IPS DF 4.7 (cell line): ENCODE data around the gene FCER2.

Experiments used
- DNase-seq: peaks from one replicate; pipeline ENCODE4 v3.0.0-alpha.2; 2013; ENCODE audit warnings: low spot score; ENCODE audit errors: extremely low read depth

Gene FCER2

DNA sequence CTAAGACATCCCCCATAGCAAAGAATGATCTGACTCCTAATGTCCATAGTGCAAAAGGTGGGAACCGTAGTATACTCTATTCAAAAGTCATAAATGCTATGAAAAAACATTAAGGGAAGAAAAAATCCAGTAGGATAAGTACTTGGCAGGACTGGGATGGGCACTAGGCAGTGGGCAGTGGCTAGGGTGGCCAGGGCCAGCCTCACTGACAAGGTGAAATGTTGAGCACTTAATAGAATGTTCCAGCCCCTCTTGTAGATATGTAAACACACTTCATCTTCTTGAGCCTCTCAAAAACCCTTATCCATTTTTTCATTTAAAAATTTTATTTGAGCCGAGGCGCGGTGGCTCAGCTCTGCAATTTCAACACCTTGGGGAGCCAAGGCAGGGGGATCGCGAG is 31.4 kb upstream of the FCER2 start:
- no peak for DNase-seq

DNA sequence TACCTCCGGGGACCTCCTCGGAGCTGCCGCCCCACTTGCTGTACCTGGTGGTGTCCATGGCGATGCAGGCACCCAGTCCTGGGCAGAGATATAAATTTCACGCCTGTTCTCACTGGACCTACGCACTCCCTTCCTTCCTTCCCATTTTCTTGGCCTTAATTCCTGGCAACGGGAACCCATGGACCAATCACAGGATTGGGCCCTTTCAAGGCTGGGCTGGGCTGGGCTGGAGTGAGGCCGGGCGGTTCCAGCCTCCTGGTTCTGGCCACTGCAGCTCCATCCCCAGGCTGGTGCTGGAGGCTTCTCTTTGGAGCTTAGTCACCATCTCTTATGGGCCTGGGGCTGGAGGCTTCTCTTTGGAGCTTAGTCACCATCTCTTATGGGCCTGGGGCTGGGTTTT is 30.1 kb upstream of the FCER2 start, which contains the start of gene CLEC4G:
Gene CLEC4G, minus strand, starts transcription at position 66 of the 400 bp plus-strand sequence. Its CDS starts 8 bp downstream, at position 58.
- DNase-seq: no peak

- no peak for DNase-seq
These were observed 29.7 kb upstream of the FCER2 start for GRCh38 chr19:7731615-7732014.

DNA sequence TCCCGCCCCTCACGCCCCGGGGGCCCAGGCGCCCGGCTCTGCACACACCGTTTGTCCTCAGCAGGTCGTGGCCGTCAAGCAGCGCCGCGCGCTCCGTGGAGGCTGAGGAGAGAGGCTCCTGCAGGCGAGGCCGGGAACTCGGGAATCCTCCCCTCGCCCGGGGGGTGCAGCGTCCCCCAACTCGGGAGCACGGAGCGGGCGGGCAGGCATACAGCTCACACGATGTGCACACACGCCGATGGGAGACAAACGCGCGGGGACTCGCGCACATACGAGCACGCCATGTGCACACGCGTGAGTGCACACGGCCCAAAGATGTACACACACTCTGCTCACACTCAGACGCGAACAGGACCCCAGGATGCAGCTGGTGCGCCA is 29.3 kb upstream of the FCER2 start:
- DNase-seq: no peak

- no peak for DNase-seq
These were observed 28.6 kb upstream of the FCER2 start for GRCh38 chr19:7730286-7731217.

- DNase-seq: no peak
These were observed 27.9 kb upstream of the FCER2 start for GRCh38 chr19:7729831-7730285.

- no peak for DNase-seq
These were observed 27.3 kb upstream of the FCER2 start for GRCh38 chr19:7729211-7729610.

GRCh38 chr19:7725791-7726190 is 23.9 kb upstream of the FCER2 start:
- no peak for DNase-seq

- no peak for DNase-seq
These were observed 20.3 kb upstream of the FCER2 start for GRCh38 chr19:7722231-7722651.

- no peak for DNase-seq
These were observed 18.4 kb upstream of the FCER2 start for GRCh38 chr19:7720351-7720750.

- no peak for DNase-seq
These were observed 16.7 kb upstream of the FCER2 start for GRCh38 chr19:7718668-7719067.

DNA sequence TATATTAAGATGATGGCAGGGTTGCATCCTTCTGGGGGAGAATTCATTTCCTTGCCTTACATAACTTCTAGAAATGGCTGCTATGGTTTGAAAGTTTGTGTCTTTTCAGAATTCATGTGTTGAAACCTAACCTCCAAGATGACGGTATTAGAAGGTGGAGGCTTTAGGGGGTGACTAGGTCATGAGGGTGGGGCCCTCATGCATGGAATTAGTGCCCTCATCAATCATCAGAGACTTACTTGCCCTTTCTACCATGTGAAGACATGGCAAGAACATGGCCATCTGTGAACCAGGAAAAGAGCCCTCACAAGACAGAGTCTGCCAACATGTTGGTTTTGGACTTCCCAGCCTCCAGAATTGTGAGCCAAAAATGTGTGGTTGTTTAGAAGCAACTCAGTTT is 14.8 kb upstream of the FCER2 start:
- no peak for DNase-seq

DNA sequence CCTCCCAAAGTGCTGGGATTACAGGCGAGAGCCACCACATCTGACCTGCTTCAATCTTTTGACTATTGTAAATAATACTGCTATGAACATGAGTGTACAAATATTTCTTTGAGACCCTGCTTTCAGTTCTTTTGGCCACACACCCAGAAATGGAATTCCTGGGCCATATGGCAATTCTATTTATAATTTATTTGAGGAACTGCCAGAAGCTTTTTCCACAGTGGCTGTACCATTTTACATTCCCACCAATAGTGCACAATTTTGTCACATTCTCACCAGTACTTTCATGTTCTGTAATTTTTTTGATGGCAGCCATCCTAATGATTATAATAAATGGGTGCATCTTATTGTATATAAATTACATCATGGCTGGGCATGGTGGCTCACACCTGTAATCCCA is 13.7 kb upstream of the FCER2 start:
- no peak for DNase-seq

- DNase-seq: no peak
These were observed 8.7 kb upstream of the FCER2 start for GRCh38 chr19:7710616-7711015.

DNA sequence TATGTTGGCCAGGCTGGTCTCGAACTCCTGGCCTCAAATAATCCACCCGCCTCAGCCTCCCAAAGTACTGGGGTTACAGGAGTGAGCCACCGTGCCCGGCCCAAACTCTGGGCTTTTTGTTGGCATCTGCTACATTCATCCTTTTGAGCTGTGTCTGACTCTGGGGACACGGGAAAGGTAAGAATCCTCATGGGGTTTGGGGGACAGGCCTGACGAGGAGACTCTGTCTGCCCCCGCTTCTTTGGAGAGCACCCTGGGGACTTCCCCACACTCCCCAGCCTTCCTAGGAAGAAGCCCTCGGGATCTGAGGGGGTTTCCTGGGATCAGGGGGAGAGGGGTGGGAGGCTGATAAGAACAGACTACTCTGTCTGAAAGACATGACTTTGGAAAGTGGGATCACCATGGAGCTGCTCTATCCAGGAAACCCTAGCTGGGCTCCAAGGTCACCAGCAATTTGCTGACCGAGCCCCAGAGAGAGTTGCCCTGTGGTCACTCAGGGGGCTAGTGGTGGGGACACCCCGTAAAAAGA is 8.1 kb upstream of the FCER2 start:
- DNase-seq: no peak

DNA sequence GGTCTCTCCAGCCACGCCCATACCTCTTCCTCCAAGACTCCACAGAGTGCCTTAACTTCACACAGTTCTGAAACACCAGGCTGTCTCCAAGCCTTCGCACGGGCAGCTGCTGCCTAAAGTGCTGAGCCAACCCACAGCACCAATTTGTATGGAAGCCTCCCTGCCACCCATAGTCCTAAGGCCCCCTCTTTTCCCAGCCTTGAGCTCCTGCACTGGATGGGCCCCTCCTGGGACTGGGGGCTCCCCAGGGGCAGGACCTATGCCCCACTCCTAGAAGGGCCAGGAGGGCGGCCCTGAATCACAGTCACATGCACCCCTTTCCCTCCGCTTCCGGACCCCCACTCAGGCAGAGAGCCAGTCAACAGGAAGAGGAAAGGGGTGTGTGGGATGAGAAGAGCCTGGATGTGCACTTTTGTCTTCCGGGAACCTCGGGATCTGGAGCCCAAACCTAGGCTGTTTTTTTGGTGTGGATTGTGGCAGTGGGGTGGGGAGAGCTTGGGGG is 5.1 kb upstream of the FCER2 start:
- DNase-seq: no peak

- no peak for DNase-seq
These were observed 4.4 kb upstream of the FCER2 start for GRCh38 chr19:7706188-7706954.

- DNase-seq: no peak
These were observed 3.7 kb upstream of the FCER2 start for GRCh38 chr19:7705387-7706187.

DNA sequence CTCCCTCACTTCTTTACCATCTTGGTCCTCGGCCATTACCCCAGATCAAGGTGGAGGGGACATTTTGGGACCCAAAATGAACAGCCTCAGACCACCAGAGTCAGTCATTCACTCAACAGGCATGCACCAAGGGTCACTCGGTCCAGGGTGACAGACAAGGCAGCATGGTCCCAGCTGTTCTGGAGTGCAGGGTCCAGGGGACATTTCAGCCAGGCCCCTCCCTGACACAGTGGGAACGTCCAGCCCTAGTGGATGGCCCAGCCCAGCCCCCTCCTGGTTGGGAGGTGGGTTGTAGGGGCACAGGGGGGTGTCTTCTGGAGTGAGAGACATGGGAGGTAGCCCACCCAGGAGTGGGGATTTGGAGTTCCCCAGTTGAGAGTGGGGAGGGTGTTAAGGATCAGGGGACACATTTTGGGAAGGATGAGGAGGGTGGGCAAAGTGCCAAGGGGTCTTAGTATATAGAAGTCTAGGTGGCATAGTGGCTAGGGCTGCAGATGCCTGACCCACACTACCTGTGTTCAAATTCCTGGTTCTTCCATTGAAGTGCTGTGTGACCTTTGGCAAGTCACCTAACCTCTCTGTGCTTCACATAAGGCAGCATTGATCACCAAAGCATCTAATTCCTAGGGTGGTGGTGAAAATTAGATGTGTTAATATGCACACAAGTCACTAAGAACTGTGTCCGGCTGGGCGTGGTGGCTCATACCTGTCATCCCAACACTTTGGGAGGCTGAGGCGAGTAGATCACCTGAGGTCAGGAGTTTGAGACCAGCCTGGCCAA is 2.5 kb upstream of the FCER2 start:
- no peak for DNase-seq

- no peak for DNase-seq
These were observed 1.4 kb upstream of the FCER2 start for GRCh38 chr19:7703332-7703731.
